Iris pigment epithelial cell (primary cell): Measurements from ENCODE around the gene AKNA.

ENCODE experiments used
- DNase-seq: peaks from one replicate; pipeline ENCODE4 v3.0.0-alpha.2; 2011; ENCODE audit warnings: low read depth

Gene AKNA

DNA sequence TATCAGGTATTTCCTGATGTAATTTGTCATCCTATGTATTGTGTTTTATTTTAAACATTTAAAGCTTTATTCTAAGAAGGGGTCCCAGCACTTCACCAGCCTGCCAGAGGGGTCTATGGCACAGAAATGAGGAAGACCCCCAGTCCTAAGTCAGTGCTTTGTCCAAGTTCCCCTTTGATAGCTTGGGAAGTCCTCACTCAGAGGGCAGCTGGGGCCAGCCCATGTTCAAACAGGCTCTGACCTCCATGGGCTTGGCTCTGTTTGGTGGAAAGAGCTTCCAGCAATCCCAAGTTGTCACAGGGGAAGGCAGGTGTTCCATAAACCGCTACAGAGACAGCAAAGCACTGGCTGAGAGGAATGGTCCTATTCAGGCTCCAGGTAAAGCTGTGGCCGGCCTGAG, 26.6 kb upstream of the AKNA start:
- DNase-seq = no peak

DNA sequence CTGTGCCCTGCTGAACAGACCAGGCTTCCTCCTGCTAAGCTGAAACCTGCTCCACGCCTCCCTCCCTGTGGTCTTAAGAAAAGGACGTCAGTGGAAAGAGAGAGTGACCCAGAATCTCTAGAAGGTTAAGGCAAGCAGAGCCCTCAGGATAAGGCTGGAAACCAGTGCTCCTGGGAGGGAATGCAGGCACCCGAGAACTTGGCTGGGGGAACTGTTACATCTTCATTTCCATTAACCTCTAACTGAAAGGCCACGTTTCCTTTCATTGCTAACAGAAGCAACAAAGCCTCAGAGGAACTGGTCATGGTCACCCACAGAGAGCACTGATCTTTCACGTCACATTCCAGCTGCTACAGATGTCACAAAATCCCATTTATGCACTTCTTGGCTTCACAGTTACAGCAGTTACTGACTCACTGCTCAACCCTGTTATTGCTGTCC, 26.1 kb upstream of the AKNA start:
- peak; percentile 45 for DNase-seq

DNA sequence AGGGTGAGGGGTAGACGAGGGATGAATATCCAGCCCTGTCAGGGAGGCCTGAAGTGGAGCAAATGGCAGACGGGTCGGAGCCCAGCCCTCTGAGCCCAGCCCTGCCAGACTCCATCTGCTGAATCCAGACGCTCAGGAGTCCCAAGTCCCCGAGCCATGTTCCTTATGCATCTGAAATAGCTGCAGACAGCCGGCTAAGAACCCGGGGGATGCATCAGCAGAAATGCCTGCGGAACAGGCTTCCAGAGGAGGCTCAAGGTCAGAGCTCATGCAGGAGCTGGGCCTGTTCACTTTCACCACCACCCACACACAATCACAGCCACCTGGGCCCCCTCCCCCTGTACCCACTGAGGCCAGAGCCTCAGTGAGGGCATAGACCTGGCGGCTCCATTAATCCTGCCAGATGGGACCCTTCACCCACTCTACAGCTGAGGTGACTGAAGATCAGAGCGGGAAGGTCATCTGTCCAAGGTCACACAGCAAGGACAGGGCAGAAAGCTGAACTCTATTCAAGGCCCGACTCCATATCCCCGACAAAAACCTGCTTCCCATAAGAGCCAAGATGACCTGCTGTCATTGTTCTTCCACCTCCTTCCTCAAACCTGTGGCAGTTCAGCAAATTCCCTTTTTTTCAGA, 24.4 kb upstream of the AKNA start:
- DNase-seq = no peak

DNA sequence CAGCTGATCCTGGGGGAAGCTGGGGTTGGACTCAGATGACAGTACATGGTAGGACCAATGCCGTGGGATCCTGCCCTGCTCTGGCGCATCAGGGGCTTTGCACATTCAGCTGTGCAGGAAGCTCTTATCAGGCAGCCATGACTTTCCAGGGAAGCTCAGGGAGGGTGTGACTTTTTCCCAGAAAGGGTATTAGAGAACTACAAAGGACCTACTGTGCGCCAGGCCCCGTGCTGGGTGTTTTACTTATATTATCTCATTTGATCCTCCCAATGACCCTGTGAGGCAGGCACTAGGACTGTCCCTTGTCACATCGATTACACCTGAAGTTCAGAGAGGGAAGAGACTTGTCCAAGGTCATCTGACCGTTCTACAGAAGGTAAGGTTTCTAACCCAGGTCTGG, 23.7 kb upstream of the AKNA start:
- no peak for DNase-seq

DNA sequence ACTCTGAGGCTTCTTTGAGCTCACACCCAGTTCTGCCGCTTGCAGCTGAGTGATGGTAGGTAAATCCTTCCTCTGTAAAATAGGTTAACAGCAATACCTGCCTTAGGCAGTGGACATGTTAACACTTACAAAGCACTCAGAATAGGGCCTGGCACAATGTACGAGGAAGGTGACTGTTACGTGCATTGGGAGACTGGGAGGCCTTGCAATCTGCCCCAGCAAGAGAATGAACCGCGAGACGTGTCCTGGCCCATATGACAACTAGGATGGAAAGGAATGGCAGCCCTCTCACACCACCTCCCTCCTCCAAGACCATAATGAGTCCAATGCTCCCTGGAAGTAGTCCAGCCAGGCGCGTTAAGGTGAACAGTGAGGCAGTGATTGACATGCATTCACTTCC, 23.1 kb upstream of the AKNA start:
- DNase-seq = no peak

DNA sequence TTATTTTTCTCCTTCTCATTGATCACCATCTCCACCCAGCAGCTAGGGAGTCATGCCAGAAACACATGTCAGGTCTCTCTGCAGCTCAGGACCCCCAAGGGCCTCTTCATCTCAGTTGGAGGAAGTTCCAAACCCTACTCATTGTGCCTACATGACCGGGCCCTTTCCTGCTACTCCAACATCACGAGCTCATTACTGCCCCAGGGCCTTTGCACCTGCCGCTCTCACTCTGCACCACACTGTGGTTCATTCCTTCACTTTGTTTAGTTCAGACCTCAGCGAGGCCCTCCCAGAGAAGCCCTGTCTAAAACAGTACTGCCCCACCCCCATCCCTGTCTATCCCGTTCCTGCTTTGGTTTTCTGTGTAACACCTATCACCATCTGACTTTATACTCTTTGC, 22.1 kb upstream of the AKNA start:
- no peak for DNase-seq

DNA sequence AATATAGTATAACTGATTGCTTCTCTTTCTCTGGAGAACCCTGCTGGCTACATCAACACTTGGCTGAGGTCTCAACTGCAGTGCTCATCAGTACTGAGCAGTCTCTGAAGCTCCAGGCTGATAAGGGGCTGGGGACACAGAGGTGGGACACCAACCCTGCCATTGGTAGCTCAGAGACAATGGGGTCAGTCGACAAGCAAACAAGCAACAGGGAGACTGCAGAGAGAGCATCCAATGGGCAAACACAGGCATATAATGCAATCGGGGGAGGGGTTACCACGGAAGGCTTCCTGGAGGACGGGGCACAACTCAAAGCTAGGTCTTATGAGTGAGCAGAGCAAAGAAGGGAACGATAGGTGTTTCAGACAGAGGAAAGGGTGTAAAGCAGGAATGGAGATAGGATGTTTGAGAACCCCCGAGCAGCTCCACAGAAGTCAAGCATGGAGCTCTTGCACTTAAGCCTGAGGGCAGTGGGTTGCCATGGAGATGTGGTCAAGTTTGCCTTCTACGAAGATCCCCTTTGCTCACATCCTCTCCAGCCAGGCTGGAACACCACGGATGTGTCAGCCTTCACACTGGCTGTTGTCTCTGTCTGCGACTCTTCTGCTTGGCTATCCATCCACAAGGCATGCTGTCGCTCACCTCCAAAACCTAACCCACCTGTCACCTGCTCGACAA, 21.5 kb upstream of the AKNA start:
- peak; percentile 71 for DNase-seq

DNA sequence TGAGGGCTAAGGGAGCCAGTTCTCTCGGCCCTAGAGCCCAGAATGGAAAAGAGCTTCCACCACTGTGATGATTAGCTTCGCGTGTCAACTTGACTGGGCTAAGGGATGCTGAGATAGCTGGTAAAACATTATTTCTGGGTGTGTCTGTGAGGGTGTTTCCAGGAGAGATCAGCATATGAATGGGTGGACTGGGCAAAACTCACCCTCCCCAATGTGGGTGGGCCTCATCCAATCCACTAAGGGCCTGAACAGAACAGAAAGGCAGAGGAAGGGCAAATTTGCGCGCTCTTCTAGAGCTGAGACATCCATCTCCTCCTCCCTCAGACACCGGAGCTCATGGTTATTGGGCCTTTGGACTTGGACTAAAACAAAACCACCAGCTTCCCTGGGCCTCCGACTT, 20.9 kb upstream of the AKNA start:
- DNase-seq = no peak

DNA sequence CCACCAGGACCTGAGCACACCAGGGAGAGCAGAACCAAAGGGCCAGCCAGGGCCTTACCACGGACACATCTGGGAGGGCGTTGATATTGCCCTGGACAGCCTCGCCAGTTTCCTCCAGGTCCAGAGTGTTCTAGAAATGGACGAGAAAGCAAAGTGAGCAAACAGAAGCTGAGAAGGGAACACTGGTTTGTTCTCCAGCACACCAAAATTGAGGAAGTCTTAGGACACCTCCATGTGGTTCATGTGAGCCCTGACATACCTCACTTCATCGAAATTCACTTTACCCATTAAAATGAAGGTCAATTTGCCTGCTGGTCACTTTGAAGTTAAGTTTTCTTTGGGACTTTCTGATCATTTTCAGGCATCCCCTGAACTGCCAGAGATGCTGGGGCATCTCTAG, 20.1 kb upstream of the AKNA start:
- DNase-seq = no peak

DNA sequence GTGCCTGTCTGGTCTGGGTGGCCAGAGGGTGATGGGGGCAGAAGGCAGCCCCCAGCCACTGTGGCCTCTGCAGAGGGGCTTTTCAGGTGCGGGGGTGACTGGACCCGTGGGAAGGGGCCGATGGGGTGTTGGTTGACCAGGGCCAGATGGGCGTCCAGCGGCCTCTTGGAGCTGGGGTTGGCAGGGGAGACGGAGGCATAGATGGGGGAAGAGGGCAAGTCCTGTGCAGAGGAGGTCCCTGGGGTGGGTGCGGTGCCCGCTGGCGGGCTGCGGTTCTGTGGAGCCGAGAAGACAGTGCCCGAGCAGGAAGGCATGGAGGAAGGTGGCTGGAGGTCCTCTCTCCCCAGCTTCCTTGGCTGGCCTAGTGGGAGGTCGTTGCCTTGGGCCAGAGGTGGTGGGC, 18.7 kb upstream of the AKNA start:
- DNase-seq = no peak

DNA sequence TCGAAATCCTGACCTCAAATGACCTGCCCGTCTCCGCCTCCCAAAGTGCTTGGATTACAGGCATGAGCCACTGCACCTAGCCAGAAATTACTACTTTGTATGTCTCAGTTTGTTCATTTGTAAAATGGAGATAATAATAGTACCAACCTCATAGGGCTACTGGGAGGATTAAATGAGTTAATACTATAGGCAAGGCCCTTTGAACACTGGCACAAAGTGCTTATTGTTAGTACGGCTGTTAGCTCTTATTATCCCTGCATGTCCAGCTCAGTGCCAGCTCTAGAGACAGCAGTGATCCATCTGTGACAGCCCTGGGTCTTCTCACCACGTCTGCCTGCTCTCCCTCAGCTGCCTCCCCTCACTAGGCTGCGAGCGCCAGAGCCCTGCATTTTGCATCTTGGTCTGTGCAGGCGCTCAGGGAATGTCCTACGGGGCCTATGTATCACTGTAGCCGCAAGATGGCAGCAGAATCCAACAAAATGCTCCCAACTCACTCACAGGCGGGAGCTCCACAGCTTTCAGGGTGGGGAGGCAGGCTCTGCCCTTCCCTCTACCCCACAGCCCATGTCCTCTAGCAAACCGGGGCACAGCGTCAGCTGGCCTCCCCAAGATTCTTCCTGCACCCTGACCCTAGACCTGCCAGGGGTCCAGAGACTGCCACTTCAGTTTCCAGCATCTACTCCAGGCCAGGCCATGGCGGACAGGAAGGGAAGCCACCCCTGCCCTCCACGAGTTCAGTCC, 17.7 kb upstream of the AKNA start:
- peak; percentile 75 for DNase-seq

DNA sequence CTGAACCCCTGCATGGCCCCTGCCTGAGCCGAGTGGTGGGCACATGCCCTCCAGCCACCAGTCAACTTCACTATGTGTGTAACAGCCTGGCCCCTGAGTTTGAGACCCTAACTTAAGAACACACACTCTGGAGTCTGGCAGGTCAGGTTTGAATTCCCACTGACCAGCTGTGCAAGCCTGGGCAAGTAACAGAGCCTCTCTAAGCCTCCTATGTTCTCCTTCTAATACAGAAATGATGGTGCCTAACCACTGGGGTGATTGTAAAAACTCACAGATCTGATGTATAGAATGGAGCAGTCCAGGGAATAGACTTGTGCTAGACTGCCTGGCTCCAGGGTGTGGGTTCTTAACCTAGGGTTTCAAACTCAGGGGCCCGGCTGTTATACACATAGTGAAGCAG, 16.7 kb upstream of the AKNA start:
- DNase-seq = no peak

DNA sequence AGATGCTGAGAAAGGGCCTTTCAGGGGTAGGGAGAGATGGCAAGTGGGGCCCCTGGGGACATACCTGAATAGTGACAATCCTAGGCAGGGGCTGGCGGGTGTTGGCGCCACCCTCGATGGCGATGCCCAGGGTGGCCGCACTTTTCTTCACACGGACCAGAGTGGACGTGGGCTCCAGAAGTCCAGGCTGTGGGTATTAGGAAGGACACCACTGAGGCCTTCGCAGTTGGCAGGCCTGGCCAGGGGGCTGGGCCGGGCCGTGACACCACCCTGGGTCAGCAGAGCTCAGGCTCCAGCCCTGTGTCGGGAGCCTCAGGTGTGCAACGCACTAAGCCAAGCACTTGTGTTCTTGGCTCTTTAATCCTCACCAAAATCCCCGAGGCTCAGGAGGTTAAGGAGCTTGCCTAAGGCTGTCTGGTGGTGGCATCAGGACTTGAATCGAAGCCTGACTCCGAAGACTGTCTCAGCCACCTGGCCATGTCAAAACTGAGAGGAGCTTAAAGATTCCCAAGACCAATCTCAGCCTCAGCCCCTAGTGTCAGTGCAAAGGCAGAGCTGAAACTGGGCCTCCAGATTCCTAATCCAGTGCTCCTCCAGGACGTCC, 15.5 kb upstream of the AKNA start:
- DNase-seq = no peak

DNA sequence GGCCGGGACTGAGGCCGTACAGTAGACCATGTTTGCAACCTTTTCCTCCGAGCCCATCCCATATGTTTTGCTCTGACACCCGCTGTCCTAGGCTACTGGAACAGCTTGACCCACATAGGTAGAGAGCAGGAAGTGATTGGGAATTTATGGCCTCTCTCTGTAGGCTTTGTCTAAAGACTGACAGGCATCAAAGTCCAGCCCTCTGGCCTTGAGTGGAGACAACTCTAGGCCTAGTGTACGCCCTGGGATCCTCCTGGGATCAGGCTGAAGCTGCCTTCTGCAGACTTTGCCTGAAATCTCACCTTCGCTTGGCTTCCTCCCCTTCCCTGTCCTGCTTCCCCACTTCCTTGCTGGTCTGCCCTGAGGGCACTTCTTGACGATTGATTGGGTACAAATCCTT, 13.6 kb upstream of the AKNA start:
- DNase-seq = no peak

DNA sequence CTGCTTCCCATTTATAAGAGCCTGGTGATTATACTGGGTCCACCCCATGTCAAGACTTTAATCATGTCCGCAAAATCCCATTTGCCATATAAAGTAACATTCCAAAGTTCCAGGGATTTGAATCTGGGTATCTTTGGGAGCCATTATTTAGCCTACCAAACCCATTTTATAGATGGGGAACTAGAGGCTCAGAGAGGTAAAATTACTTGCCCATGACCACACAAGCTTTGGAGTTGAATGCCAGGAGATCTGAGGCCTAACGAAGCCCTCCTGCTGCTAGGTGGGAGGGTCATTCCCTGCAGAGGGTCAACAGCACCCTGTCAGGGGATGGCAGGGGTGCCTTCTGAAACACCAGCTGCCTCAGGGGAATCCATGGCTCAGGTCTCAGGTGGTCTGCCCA, 13.0 kb upstream of the AKNA start:
- no peak for DNase-seq

DNA sequence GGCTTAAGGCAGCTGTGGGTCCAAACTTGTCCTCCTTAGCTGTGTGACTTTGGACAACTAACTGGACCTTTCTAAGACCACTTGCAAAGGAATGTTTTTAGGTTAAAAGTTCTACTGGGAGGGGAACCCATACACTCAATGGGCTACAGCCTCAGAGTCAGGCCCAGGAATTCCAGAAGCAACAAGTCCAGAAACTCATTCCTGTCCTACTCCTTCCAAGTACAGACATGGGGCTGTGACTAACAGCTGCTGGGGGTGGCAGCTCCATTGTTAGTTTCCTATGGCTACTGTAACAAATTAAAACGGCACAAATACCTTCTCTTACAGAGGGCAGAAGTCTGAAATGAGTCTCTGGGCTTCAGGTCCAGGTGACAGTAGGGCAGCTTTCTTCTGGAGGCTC, 12.4 kb upstream of the AKNA start:
- DNase-seq = no peak

DNA sequence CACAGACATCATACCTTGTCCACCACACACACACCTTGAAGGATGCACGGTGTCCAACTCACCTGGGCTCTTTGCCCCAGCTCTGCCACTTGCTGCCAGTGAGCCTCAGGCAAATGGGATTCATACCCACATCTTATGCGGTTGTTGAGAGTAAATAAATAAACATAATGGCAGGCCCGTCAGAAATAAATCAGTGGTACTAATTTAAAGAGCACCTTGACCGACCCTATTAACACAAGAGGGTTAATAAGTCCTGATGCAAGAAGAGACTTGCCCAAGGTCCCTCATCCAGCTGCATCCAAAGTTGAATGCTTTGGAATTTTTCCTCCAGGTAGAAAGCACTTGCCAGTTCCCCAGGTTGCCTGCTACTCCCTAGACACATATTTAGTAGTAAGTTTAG, 11.6 kb upstream of the AKNA start:
- no peak for DNase-seq

DNA sequence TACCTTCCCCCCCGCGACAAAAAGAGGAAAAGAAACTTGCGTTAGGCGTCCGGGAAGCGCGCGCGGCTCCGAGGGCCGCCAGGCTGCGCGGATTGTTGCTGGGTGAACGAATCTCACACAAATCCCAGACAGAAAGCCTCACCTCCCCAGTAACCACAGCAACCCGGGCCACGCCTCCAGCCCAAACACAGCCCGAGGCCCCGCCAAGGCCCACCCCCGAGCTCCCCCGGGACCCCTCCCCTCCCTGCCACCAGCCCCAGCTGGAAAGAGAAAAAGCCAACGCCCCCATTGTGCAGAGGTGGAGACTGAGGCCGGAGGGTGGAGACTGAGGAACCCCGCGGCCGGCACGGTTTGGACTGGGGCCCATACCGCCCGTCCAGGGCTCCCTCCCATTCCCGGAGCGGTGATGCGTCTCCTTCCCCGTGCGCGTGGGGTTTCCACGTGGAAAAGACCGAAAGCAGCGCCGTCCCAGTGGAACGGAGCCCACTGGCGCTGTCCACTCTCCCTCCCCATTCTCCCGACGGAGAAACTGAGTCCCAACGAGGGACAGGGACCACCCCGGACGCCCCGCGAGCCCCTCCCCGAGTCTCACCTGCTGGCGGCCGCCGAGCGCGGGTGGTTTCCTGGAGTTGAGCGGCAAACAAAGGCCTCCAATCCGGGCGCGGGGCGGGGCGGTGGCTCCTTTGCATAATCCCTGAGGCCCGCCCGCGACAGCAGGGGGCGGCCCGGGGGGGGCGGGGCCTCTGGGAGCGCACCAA, 10.2 kb upstream of the AKNA start:
- DNase-seq = peak; percentile 93

DNA sequence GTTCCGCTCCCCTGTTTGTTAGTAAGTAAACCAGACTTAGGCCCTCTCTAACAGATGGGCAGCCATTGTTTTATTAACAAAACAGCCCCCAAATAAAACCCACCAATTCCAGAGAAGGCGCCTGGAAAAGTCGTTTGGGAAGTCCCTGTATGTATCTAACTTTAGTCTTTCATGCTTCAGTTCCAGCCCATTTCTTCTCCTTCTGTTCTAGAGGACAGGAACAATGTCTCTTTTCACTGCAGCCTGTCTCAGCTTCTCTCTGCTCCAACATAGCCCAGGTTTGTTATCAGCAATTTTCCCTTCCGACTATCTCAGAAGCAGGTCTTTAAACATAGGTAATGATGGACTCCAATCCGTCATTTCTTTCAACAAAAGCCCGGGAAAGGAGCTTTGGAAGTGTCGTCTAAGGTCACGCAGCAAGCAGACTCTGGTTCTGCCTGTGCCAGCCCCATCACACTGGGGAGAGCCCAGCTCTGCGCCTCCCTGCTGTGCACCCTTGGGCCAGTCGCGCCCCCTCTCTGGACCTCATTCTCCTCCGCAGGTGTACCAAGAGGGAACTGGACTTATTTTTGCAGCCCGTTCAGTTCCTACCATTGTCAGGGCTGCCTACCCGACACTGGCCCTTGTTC, 9.6 kb upstream of the AKNA start:
- DNase-seq = no peak

DNA sequence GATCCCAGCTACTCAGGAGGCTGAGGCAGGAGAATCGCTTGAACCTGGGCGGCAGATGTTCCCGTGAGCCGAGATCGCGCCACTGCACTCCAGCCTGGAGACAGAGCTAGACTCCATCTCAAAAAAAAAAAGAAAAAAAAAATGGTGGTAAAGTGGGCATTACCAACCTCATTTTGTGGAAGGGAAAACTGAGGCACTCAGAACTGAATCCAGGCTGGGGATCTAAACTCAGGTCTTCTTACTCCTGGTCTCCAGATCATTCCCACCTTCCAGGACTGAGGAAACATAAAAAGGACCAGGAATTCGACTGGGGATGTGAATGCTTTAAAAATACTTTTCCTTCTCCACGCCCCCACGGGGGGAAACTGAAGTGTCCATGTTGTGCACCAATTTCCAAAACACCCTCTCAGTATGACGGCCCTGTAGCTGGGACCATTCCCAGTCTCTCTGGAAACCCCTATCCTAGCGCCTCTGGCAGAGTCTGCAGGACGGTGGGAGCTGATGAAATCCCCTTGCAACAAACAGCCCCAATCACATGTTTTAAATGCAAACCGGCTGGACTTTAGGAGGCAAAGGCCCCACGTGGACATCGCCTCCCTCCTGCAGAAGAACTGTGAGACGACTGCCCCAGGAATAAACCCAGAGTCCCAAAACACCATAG, 8.9 kb upstream of the AKNA start:
- no peak for DNase-seq

DNA sequence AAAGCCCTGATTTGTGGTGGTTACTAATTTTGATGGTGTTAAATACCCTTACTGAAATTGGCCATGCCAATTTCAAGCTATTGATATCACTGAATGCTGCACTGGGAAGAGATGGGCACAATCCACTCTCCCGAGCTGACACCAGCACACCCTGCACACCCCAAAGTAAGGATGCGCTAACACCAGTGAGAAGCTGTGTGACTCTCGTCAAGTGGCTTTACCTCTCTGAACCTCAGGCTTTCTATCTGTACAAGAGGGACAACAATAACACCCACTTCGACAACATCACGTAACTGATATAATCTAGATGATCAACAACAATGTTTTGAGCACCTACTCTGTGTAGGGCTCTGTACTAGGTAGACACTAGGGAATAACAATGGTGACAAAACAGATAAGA, 8.0 kb upstream of the AKNA start:
- no peak for DNase-seq

DNA sequence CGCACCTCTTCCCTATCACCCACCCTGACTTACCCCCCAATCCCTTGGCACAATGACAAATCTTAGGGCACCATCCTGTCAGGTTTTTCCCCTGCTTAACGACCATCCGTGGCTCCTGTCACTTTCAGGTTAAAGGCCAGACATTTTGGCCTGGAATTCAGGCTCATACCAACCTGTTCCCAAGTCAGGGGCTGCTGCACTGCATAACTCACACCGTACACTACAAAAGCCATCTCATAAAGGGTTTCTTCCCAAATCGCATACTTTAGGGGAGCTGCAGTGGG, 7.5 kb upstream of the AKNA start:
- no peak for DNase-seq
